ELF-1 (cell line): ENCODE data around the gene PITPNC1.

Source experiments
- DNase-seq: peaks from one replicate; pipeline ENCODE4 v3.0.0-alpha.2; 2016; ENCODE audit warnings: low read depth, low spot score

Gene PITPNC1

DNA sequence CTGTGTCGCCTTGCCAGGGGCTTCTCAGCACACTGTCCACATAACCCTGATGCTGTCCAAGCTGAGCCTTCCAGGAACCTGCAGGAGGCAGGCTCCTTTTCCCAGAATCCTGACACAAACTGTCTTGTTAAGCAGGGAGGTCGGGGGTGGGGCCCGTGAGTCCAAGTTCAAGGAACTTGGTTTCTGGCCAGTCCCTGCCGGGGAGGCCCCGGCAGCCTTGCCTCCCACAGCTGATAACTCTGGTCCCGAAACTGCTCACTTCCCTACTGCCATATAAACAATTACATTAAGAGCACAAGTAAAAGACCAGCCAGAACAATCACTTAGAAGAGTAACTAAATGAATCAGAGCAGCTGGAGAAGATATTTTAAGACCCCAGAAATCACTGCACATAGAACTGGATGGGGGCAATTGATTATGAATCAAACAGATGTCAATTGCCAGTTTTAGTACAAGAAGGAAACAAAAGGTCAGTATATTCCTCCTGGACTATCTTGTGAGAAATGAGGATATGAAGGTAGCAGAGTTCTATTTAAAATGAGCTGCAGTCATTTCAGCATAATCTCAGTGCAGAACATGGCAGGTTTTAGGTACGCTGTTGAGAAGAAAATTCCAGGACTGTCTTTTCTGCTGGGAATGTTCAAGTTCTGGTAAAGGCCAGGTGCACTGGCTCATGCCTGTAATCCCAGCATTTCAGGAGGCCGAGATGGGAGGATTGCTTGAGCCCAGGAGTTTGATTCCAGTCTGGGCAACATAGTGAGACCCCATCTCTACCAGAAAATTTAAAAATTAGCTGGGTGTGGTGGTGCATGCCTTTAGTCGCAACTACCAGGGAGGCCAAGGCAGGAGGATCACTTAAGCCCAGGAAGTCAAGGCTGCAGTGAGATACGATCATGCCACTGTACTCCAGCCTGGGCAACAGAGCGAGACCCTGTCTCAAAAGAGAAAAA, 169.8 kb downstream of the PITPNC1 start:
- DNase-seq: no peak

DNA sequence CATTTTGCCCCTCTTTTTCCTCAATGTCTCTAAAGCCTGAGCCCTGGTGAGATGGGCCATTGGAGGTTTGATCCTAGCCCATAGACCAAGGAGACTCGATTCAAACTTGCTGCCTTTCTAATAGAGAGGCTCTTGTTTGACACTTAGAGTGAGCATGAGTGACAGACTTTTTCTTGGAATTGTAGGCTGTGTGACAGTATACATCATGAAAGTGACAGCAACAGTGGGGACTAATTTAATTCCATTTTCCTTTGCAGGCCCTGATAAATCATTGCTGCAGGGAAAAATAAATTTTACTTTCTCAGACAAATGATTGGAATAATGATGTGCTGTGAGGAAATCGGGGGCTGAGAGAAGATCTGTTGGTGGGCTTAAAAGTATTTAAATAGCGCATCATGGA, 171.6 kb downstream of the PITPNC1 start:
- DNase-seq: no peak

DNA sequence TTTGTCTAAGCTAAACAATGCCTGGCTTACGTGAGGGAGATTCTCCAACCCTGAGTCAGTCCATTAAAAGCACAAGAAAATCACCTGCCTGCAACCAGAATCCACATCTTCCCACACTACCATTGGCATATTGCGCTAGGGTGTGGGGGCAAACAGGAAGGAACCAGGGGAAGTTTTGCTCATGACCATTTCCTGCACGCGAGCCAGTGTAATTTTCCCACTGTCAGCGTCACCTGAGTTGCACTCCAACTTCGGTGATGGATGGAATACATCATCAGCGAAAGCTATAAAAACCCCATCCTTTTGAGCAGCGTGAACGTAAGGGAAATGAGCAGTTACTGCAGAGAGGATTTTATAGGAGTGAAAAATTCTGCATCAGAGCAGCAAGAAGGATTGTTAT, 172.7 kb downstream of the PITPNC1 start:
- no peak for DNase-seq

DNA sequence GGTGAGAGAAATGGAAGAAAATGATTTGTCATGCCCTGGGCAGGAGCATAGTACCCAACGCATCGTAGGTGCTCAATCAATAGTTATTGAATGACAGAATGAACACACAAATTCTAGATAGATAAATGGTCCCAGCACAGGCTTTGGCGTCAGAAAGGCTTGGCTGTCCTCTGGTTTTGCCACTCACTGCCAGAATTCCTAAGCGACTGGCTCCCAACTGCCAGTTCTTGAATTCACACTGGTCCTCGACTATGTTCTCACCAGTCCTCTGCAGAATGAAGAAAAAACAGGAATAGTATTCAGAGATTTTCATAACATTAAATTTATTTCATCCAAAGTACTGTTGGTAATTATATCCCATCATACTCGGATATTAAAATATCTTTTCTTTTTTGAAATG, 177.6 kb downstream of the PITPNC1 start:
- DNase-seq: no peak

DNA sequence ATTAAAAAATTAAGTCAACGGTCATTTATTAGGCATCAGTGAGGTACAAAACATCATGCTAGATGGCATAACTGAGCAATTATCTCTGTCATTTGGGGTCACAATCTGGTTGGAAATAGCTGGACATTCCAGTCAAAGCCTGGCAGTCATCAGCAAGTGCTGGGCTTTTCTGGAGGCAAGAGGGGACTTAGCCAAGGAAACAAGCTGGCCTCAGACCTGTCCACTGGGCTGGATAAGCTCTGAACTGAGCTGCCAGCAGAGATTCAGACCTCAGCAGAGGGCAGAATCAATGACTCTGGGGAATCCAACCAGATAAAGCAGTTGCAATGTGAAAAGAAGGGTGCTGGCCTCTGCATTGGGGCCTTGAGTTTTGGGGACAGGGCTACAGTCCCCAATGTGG, 178.8 kb downstream of the PITPNC1 start:
- no peak for DNase-seq

DNA sequence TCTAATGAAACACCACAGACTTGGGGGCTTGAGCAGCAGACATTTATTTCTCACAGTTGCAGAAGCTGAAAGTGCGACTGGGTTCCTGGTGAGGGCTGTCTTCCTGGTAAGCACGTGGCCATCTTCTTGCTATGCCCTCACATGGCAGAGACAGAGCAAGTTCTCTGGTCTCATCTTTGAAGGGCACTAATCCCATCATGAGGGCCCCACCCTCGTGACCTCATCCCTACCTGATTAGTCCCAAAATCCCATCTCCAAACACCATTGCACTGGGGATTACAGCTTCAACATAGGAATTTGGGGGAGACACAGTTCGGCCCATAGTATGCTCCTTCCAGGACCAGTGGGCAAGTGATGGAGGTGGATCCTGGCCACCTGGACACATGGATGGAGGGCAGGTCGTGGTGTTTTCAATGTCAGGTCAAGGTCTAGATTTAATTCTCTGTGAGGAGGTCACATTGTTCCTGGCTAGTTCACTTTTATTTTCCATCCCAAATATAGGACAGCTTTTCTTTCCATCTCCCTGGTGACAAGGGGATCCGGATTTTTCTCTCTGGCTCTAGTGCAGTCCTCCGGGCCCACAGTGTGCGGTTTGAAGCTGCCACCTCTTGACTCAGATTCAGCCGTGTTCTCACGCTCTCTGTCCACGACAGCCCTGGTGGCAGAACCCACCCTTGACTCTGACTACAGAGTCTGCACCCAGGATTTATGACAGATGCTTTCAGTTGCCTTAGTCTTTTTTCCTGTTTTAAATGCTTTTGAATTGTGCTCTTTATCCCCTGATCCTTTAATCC, 180.2 kb downstream of the PITPNC1 start:
- DNase-seq: no peak

DNA sequence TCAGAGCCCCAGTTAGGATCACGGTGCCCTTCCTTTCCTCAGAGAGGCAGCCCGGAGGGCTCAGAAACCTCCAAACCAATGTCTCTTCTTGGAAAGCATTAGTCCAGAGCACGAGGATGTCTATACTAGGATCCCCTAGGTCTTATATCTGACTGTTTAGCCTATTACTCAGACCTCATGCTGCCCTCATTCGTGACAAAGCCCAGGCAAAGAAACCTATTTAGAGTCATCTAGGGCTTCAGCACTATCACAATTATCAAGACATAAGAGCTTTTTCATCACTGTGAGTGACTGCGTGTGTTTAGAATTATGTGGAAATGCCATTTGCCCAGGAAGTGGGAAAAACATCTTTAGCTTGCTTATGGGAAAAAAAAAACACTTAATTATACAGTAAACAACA, 180.8 kb downstream of the PITPNC1 start:
- no peak for DNase-seq

DNA sequence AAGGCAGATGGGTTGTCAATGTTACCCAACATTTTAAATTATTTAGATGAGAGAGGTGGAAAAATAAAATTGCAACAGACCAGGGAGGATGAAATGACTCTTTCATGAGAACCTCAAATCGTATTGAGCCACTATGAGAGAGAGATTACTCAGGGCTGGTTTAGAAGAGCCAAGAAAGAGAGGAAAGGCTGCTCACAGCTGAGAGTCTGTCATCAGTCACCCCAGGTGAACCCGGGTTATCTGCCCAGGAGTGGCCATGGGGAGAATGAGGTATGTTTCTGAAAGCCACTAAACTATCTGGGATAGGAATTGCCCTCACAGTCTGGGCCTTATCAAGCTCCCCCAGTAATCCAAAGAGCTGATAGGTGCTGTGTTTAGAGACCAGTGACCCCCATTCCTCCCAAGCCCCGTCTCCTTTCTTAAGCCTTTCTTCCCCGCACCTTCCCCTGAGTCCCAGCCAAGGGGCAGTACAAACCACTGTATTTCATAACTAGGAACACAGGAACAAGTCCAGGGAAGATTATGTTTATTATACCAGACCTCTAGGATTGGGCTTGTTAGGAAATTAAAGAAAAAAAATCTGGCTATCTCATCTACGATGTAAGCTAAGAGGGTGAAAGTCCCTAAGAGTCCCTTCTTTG, 181.8 kb downstream of the PITPNC1 start:
- DNase-seq: no peak

DNA sequence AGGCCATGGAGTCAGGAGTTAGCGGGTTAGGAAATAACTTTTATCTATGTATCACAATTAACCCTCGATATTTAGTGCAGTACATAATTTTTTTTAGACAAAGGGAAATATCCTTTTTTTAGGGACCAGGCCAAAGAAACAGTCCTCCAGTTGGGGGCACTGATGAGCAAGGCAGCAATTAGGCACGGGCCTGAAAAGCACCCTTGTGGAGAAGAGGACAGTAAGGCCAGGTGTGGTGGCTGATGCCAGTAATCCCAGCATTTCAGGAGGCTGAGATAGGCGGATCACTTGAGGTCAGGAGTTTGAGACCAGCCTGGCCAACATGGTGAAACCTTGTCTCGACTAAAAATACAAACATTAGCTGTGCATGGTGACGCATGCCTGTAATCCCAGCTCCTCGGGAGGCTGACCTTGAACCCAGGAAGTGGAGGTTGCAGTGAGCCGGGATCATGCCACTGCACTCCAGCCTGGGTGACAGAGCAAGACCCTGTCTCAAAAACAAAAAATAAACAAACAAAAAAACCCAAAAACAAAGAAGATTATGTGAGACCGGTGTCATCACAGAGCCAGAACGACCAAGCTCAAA, 182.4 kb downstream of the PITPNC1 start:
- DNase-seq: peak; percentile 28

DNA sequence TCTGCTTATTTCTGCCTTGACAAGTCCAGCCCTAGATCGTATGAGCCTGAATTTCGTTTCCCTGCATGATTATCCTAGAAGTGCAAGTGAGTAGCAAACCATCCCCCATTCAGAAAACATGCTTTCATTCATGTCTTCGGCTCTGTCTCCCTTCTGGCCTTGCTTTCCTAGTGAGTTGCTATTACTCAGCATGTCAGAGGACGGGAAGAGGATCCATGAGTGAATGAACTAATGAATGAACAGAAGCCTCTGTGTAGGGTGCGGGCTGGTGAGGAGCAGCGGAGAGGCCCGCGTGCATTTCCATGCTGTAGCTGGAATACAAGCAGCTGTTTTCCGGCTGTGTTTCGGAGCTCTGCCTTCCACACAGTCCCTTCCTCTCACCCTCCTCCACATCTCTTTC, 184.9 kb downstream of the PITPNC1 start:
- DNase-seq: no peak

DNA sequence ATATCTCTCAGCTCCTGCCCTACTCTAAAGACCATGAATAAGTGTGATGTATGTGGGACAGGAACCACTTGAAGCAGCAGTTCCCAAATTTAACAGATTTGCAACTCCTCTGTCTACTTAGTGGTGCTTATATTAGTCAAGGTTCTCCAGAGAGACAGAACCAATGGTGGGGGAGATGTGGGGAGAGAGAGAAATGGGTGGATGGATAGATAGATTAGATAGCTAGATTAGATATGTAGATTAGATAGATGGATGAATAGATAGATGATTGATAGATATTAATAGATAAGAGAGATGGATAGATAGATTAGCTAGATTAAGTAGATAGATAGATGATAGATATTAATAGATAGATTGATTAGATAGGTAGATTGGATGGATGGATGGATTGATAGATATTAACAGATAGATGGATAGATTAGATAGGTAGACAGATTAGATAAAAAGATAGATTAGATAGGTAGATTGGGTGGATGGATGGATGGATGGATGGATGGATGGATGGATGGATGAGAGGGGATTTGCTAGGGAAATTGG, 186.7 kb downstream of the PITPNC1 start:
- no peak for DNase-seq

DNA sequence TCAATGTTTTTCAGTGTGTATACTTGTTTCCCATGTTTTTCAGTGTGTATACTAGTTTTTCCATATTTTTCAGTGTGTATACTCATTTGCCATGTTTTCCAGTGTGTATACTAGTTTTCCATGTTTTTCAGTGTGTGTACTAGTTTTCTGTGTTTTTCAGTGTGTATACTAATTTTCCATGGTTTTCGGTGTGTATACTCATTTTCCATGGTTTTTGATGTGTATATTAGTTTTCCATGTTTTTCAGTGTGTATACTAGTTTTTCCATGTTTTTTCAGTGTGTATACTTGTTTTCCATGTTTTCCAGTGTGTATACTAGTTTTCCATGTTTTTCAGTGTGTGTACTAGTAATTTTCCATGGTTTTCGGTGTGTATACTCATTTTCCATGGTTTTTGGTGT, 188.0 kb downstream of the PITPNC1 start:
- DNase-seq: no peak

DNA sequence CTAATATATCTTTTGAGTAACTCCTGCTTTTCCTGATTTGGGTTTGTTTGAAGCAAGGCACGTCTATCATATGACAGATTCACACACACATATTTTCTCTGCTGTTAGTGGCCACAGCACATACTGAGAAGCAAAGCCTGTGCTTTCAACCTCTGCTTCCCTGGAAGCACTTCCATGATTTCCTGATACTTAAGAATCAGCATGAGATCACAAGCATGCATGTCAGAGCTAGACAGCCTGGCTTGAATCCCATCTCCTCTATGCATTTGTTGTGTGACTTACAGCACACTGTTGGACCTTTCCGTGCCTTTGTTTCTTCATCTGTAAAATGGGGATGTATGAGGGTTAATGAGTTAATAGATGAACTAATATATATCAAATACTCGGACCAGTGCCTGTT, 189.6 kb downstream of the PITPNC1 start:
- DNase-seq: no peak

DNA sequence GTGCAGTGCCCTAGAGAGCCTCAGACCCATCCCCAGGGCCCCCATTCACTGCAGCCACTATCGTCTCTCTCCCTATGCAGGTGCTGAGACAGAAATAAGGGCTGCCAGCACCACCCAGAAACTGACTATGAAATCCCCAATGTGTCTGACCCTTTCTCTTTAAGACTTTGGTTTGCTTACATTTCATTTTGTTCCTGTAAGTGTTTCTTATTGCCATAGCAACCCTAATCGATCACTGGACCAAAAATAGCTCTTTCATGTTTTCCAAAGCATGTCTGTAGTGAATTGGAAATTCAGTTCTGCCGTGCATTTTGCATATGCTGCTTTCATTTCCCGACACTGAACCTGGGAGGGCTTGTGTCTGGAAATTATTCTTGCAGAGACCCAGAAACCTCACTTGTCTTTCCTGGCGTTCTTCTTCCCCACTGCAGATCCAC, 192.0 kb downstream of the PITPNC1 start:
- DNase-seq: no peak

DNA sequence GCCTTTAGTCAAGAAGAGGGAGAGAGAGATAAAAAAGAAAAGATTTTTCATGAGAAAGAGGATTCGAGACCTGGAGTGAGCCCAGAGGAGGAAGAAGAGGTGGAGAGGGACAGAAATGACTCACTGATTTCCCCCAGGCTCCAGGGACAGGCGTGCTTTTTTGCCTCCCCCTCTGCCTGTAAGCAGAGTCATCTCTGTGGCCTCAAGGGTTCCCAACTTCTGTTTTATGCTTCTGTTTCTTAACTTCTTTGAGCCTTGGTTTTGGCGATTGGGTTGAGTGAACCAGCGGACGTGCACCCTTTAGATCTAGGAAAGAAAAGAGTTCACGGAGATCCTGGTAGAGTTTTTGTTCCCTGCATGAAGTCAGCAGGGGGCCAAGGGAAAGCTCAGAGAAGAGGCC, 192.8 kb downstream of the PITPNC1 start:
- no peak for DNase-seq

DNA sequence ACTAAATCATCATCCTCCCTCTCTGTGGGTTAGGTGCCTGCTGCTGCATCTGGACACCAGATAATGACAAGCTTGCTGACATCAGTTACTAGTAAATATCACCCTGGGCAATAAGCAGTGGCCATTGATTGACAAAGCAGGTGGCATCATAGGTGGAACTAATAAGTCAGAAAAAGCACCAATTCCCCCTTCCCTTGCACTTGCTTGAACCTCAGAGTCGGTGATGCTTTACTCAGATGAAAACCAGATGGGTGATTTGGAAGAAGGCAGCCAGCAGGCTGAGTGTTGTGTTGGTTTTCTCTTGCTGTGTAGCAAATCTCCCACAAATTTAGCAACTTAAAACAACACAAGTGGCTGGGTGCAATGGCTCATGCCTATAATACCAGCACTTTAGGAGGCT, 193.7 kb downstream of the PITPNC1 start:
- DNase-seq: no peak

DNA sequence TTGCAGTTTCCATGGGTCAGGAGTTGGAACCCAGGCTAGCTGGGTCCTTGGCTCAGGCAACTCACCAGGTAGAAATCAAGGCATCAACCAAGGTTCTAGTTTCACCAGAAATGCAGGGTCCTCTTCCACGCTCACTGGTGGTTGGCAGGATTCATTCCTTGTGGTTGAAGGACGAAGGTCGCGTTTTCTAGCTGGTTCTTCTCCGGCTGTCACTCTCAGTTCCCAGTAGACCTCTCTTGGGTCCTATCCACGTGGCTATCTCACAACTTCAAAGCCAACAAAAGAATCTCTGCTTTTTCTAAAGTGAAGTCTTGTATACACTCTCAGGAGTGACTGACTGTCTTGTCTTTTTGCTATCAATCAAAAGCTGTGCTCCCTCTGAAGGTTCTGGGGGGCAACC, 194.4 kb downstream of the PITPNC1 start:
- no peak for DNase-seq

DNA sequence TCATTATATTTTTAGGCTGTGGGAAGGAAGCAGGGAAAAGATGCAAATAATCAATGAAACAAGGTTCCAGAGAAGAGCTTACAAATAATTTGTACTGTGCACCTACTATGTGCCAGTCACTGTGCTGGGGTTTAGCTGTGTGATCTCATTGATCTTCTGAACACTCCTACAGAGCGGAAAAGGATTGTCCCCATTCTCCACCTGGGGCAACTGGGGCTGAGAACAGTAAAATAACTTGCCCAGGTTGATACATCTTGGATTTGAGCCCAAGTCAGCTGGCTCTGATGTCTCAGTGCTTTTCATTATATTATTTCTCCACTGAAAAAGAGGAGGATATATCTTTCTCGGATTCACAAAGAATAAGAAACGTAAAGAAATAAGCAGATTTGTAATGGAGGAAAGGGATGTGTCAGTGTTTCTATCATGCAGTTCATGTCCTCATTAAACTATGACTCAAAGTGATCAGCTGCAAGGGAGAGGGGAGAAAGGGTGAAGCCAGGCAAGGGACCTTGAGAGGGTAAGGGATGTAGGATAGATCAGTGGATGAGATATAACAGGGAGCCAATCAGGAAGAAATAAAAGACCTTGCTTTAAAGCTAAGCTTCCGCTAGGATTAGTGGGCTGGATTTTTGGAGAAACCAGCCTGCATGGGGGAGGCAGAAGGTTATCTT, 197.0 kb downstream of the PITPNC1 start:
- peak; percentile 23 for DNase-seq

DNA sequence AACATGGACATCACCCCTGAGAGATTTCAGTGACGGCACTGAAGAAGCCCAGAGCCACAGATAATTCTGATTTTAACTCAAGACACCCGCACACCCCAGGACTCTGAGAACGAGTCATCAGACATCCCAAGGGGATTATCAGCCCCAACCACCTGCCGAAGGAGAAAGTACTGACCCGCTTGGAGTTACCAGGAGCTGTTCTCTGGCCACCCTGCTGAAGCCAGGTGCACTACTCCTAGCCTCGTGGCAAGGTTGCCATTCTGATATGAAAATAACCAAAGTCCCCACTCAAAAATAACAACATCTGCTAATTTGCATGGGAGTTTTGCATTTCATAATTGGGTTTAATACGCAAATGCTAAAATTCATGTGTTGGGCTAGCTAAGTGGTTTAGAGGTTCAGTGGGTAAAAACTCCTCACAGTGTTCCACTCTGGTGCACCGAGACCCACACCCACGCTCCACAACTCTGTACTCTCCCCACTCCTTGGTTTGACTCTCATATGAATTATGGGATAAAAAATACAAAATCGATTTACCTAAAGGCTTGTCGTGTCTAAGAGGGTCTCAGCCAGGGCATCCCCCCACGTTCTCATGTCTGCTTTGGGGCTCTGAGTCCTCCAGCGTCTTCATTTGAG, 197.7 kb downstream of the PITPNC1 start:
- DNase-seq: no peak

DNA sequence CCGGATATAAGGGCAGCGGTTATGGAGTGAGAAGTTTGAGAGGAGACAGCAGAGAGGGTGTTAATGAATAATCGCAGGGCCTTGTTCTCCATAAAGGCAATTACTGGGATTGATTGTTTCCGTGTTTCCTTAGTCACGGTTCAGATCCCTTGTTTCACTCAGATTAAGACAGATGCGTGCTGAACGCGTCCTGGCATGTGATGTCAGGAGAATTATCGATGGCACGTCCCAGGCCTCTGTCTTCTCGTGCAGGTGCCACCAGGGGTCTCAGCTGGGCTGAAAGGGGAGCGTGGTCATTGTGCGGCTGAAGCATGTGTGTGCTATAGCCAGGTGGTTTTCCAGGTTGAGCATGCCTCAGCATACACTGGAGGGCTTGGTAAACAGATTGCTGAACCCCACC, 198.2 kb downstream of the PITPNC1 start:
- peak; percentile 11 for DNase-seq
